WTC11 (cell line): ENCODE data around the gene SPEM1. TPM values are rescaled to one million over a fixed set of nuclear protein-coding genes. Genes with fewer than 3 reads are reported as not detected.

Experiments used
- ATAC-seq: fragments of 200-7000 bp; cut with Tn5 transposase; 2 replicates; pipeline ENCODE4 v1.10.0; 2021; ENCODE audit warnings: mild to moderate bottlenecking, moderate library complexity
- CTCF ChIA-PET: fragments of 300-600 bp; sonication (Branson Sonifier 250); formaldehyde crosslinking; loops from one replicate; lab custom pipeline; 2021; ENCODE audit warnings: antibody characterized with exemption; lab: Charles Lee
- POLR2A ChIA-PET: fragments of 350-600 bp; sonication (Branson Sonifier 250); formaldehyde crosslinking; loops from one replicate; lab custom pipeline; 2021; ENCODE audit warnings: antibody characterized with exemption; lab: Charles Lee
- DNase-seq: peaks from one replicate; pipeline ENCODE4 v3.0.0; 2021; ENCODE audit warnings: low spot score
- H3K27ac Mint-ChIP-seq: 2 replicates; pipeline ENCODE4 v1.8.0; 2021; ENCODE audit warnings: mixed read lengths
- H3K27me3 Mint-ChIP-seq: 2 replicates; pipeline ENCODE4 v1.8.0; 2021; ENCODE audit warnings: low read depth, mild to moderate bottlenecking, moderate library complexity, mixed read lengths
- H3K36me3 Mint-ChIP-seq: 2 replicates; pipeline ENCODE4 v1.8.0; 2021; ENCODE audit warnings: mixed read lengths
- H3K4me1 Mint-ChIP-seq: 2 replicates; pipeline ENCODE4 v1.8.0; 2022; ENCODE audit warnings: mixed read lengths
- H3K4me3 Mint-ChIP-seq: 2 replicates; pipeline ENCODE4 v1.8.0; 2021; ENCODE audit warnings: mild to moderate bottlenecking, moderate library complexity, mixed read lengths
- H3K9me3 Mint-ChIP-seq: 2 replicates; pipeline ENCODE4 v1.8.0; 2021; ENCODE audit warnings: mixed read lengths
- AFF4 ChIP-seq: sonication (generic); formaldehyde crosslinking; IDR thresholded peaks from 2 replicates; pipeline ENCODE4 v1.8.1; 2023; ENCODE audit warnings: mild to moderate bottlenecking, missing genetic modification reagents, borderline replicate concordance
- CTCF ChIP-seq: fragments of 200-600 bp; IDR thresholded peaks from 2 replicates; pipeline ENCODE4 v1.8.0; 2022; ENCODE audit warnings: antibody characterized with exemption
- E2F1 ChIP-seq: sonication (generic); formaldehyde crosslinking; IDR thresholded peaks from 2 replicates; pipeline ENCODE4 v1.8.0; 2022; ENCODE audit warnings: mild to moderate bottlenecking, missing genetic modification reagents
- ESRRA ChIP-seq: sonication (generic); formaldehyde crosslinking; IDR thresholded peaks from 2 replicates; pipeline ENCODE4 v1.8.1; 2022; ENCODE audit warnings: mild to moderate bottlenecking, missing genetic modification reagents, borderline replicate concordance
- FOXJ3 ChIP-seq: sonication (generic); formaldehyde crosslinking; IDR thresholded peaks from 2 replicates; pipeline ENCODE4 v1.9.0; 2021; ENCODE audit warnings: missing genetic modification reagents, mild to moderate bottlenecking, borderline replicate concordance
- FOXK1 ChIP-seq: sonication (generic); formaldehyde crosslinking; IDR thresholded peaks from 2 replicates; pipeline ENCODE4 v1.8.0; 2022; ENCODE audit warnings: mild to moderate bottlenecking, moderate library complexity, missing genetic modification reagents
- FOXP1 ChIP-seq: sonication (generic); formaldehyde crosslinking; IDR thresholded peaks from 2 replicates; pipeline ENCODE4 v1.8.0; 2022; ENCODE audit warnings: missing genetic modification reagents, mild to moderate bottlenecking, moderate library complexity, borderline replicate concordance
- HMGXB4 ChIP-seq: sonication (generic); formaldehyde crosslinking; IDR thresholded peaks from 2 replicates; pipeline ENCODE4 v1.8.1; 2023; ENCODE audit warnings: mild to moderate bottlenecking, moderate library complexity, missing genetic modification reagents
- KAT7 ChIP-seq: sonication (generic); formaldehyde crosslinking; IDR thresholded peaks from 2 replicates; pipeline ENCODE4 v1.8.1; 2023; ENCODE audit warnings: missing genetic modification reagents, mild to moderate bottlenecking, borderline replicate concordance
- MLX ChIP-seq: sonication (generic); formaldehyde crosslinking; IDR thresholded peaks from 2 replicates; pipeline ENCODE4 v1.8.1; 2023; ENCODE audit warnings: mild to moderate bottlenecking, missing genetic modification reagents, moderate library complexity
- PRRX2 ChIP-seq: fragments of 250-450 bp; sonication (Bioruptor Pico); IDR thresholded peaks from 2 replicates; pipeline ENCODE4 v1.8.0; 2021; ENCODE audit warnings: mild to moderate bottlenecking
- RELA ChIP-seq: sonication (generic); formaldehyde crosslinking; IDR thresholded peaks from 2 replicates; pipeline ENCODE4 v1.8.1; 2022; ENCODE audit warnings: missing genetic modification reagents, mild to moderate bottlenecking, borderline replicate concordance
- SP1 ChIP-seq: sonication (generic); formaldehyde crosslinking; conservative IDR thresholded peaks from 2 replicates; pipeline ENCODE4 v1.8.1; 2022; ENCODE audit warnings: missing genetic modification reagents
- TEAD1 ChIP-seq: sonication (generic); formaldehyde crosslinking; IDR thresholded peaks from 2 replicates; pipeline ENCODE4 v1.8.0; 2022; ENCODE audit warnings: mild to moderate bottlenecking, missing genetic modification reagents
- ZBTB21 ChIP-seq: sonication (generic); formaldehyde crosslinking; IDR thresholded peaks from 2 replicates; pipeline ENCODE4 v1.8.1; 2023; ENCODE audit warnings: mild to moderate bottlenecking, missing genetic modification reagents, borderline replicate concordance
- ZBTB43 ChIP-seq: sonication (generic); formaldehyde crosslinking; IDR thresholded peaks from 2 replicates; pipeline ENCODE4 v1.8.1; 2023; ENCODE audit warnings: mild to moderate bottlenecking, missing genetic modification reagents
- ZNF232 ChIP-seq: sonication (generic); formaldehyde crosslinking; IDR thresholded peaks from 2 replicates; pipeline ENCODE4 v1.8.0; 2022; ENCODE audit warnings: mild to moderate bottlenecking, missing genetic modification reagents
- ZNF263 ChIP-seq: sonication (generic); formaldehyde crosslinking; IDR thresholded peaks from 2 replicates; pipeline ENCODE4 v1.8.1; 2022; ENCODE audit warnings: low read depth, mild to moderate bottlenecking, moderate library complexity, missing genetic modification reagents
- ZNF281 ChIP-seq: sonication (generic); formaldehyde crosslinking; IDR thresholded peaks from 2 replicates; pipeline ENCODE4 v1.8.0; 2023; ENCODE audit warnings: mild to moderate bottlenecking, missing genetic modification reagents
- ZNF396 ChIP-seq: fragments of 250-450 bp; sonication (Bioruptor Pico); IDR thresholded peaks from 2 replicates; pipeline ENCODE4 v1.8.0; 2021; ENCODE audit warnings: mild to moderate bottlenecking, moderate library complexity, borderline replicate concordance
- ZNF423 ChIP-seq: fragments of 250-450 bp; sonication (Bioruptor Pico); IDR thresholded peaks from 2 replicates; pipeline ENCODE4 v2.1.2; 2022; ENCODE audit warnings: mild to moderate bottlenecking, moderate library complexity
- ZSCAN18 ChIP-seq: fragments of 250-450 bp; sonication (Bioruptor Pico); IDR thresholded peaks from 2 replicates; pipeline ENCODE4 v2.1.2; 2022; ENCODE audit warnings: mild to moderate bottlenecking, moderate library complexity
- total RNA-seq: library from RNA; stranded (reverse); gene quantifications from 3 replicates; pipeline ENCODE4 v1.2.3, GENCODE V29; 2021

The SPEM1 gene
- total RNA-seq, 1 experiment from 2014 or later = 0.35 TPM

GRCh38 chr17:7427549-7427948, 7.4 kb downstream of the SPEM1 start (continued):
- TF ChIP-seq AFF4 (CRISPR knock-in tag) = no peak
- TF ChIP-seq FOXJ3 (CRISPR knock-in tag) = no peak
- no peak for TF ChIP-seq ZNF423 (CRISPR knock-in tag)
- TF ChIP-seq HMGXB4 (CRISPR knock-in tag) = no peak
- no peak for TF ChIP-seq KAT7 (CRISPR knock-in tag)
- TF ChIP-seq ZNF396 (CRISPR knock-in tag) = no peak

- Mint-ChIP-seq H3K4me1 (no peaks in the 10 kb centered on the region), H3K36me3 (no peaks in the 10 kb centered on the region), H3K4me3 (no peak within 1 kb of the TSS), H3K9me3 (no peaks in the 10 kb centered on the region), H3K27ac (no peak within 1 kb of the TSS), H3K27me3 (no peaks in the 10 kb centered on the region; the same call in 1 of the 2 replicates)
- no peak for DNase-seq
- TF ChIP-seq SP1 (CRISPR knock-in tag) (no peak), RELA (CRISPR knock-in tag) (no peak), E2F1 (no peak), ZBTB21 (no peak), FOXK1 (no peak), ZNF232 (CRISPR knock-in tag) (no peak), ZSCAN18 (CRISPR knock-in tag) (no peak), PRRX2 (CRISPR knock-in tag) (no peak), ZNF281 (CRISPR knock-in tag) (no peak), TEAD1 (CRISPR knock-in tag) (no peak), ZBTB43 (CRISPR knock-in tag) (no peak), ZNF263 (CRISPR knock-in tag) (no peak), FOXP1 (no peak), CTCF (no peak), MLX (no peak), ESRRA (CRISPR knock-in tag) (no peak)
- ATAC-seq = no peak
- POLR2A ChIA-PET = interaction anchor here (0.7 kb wide), 1 partner anchor 157 kb away, joined by 4 read pairs; no protein-coding TSS in a partner anchor
- CTCF ChIA-PET = no interaction called here
These were observed 8.4 kb downstream of the SPEM1 start, which contains the start of gene SPEM3 for GRCh38 chr17:7428557-7428956. SPEM3 (plus strand) TSS chr17:7428857; CDS start chr17:7428903, 46 bp downstream.
